ENCODE results near the gene ERBB4.
"Not testable (repeated sequence)": the region's sequence is repeated elsewhere in the genome, so short reads cannot be mapped to it uniquely, and the experiment has no call there.

ERBB4 gene

GRCh38 chr2:211611061-211611518 is 927.5 kb downstream of the ERBB4 start:
- no peak for DNase-seq (ENCODE audit: low read depth in 2 of 2)

DNA sequence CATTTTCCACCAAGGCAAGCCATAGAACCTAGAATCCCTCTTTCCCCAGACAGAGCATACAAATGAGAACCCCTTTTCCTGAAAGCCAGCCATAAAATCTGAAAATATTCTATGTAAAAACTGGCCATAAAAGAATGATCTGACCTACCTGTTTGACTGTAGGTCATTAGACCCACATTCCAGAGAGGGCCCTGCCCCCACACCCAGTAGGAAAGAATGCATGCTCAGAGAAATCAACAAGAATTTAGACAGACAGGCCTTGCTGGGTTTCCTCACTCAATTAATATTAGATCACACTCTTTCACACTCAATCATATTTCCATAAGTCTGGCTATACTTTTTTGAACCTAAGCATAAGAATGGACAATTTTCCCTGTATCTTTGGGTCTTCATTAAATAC is 929.5 kb downstream of the ERBB4 start:
- DNase-seq (ENCODE audit: low read depth in 2 of 2), result no peak

GRCh38 chr2:211599146-211599545 is 939.5 kb downstream of the ERBB4 start:
- no peak for DNase-seq (ENCODE audit: low read depth in 2 of 2)

- no peak for DNase-seq (ENCODE audit: low read depth in 2 of 2)
These were observed 940.4 kb downstream of the ERBB4 start for GRCh38 chr2:211598238-211598637.

- DNase-seq (ENCODE audit: low read depth in 2 of 2), result not testable (repeated sequence)
These were observed 946.6 kb downstream of the ERBB4 start for GRCh38 chr2:211592006-211592405.

GRCh38 chr2:211591426-211591825 is 947.2 kb downstream of the ERBB4 start:
- DNase-seq (ENCODE audit: low read depth in 2 of 2), result no peak

DNA sequence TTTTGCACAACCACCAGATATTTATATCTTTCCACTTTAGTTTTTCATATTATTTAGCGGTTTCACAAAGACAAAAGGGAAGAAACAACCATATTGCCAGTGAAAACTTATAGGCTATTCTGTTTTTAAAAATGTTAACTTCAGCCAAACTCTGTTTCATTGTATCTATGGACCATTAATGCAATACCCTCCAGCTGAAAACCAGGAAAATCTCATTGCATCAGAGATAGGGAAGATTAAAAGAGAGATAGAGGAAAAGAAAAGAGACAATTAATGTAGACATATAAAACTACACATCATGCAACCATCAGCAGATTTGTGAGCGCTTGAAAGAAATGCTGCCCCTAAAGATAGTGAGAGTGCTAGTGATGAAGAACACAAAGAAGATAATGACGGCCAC is 970.2 kb downstream of the ERBB4 start:
- no peak for DNase-seq (ENCODE audit: low read depth in 2 of 2)

DNA sequence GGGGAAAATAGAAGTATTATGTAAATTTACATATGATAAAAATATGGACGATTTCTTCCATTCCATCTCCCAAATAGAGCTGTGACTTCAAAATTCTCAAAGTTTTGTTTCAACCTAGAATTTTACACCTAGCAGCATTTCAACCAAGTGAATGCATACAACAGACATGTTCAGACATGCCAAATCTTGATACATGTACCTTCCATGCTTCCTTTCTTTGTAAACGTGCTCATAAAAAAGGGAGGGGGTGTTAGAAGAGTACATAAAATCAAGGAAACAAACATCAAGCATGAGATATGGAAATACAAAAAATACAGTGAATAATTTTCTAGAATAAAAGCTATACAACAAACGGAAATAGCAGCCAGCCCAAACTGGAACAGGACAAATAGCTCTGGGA is 974.2 kb downstream of the ERBB4 start:
- no peak for DNase-seq (ENCODE audit: low read depth in 2 of 2)

DNA sequence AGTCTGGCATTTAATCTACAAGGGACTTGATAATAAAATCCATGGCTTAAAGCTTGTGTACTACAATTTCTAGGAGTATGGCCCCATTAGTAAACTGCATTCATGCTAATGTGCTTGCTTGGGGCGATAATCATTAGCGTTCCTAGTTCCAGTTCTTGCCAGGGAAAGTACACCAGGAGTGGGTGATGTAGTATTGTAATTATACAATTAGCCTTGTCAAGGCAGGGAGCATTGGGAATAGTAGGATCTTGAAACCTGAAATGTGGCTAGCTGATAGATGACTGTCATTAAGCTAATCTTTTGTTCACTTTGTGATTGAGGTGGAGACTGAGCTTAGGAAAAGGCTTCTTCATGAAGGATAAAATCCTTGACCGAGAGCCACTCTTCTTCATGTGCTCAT is 993.0 kb downstream of the ERBB4 start:
- no peak for DNase-seq (ENCODE audit: low read depth in 2 of 2)

GRCh38 chr2:211534632-211535031 is 1004.0 kb downstream of the ERBB4 start:
- DNase-seq (ENCODE audit: low read depth in 2 of 2), result no peak

DNA sequence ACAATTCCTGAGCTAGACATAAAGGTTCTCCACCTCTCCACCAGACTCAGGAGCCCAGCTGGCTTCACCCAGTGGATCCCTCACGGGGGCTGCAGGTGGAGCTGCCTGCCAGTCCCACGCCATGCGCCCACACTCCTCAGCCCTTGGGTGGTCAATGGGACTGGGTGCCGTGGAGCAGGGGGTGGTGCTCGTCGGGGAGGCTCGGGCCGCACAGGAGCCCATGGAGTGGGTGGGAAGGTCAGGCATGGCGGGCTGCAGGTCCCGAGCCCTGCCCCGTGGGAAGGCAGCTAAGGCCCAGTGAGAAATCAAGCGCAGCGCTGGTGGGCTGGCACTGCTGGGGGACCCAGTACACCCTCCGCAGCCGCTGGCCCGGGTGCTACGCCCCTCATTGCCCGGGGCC is 1014.4 kb downstream of the ERBB4 start:
- DNase-seq (ENCODE audit: low read depth in 2 of 2), result not testable (repeated sequence)

GRCh38 chr2:211516537-211516936 is 1022.1 kb downstream of the ERBB4 start:
- DNase-seq (ENCODE audit: low read depth in 2 of 2), result no peak

GRCh38 chr2:211514049-211514448 is 1024.6 kb downstream of the ERBB4 start:
- no peak for DNase-seq (ENCODE audit: low read depth in 2 of 2)

- no peak for DNase-seq (ENCODE audit: low read depth in 2 of 2)
These were observed 1025.2 kb downstream of the ERBB4 start for GRCh38 chr2:211513446-211513845.

GRCh38 chr2:211512806-211513205 is 1025.8 kb downstream of the ERBB4 start:
- DNase-seq (ENCODE audit: low read depth in 2 of 2), result no peak

GRCh38 chr2:211503856-211504255 is 1034.7 kb downstream of the ERBB4 start:
- DNase-seq (ENCODE audit: low read depth in 2 of 2), result no peak

- DNase-seq (ENCODE audit: low read depth in 2 of 2), result no peak
These were observed 1035.4 kb downstream of the ERBB4 start for GRCh38 chr2:211503198-211503597.

- DNase-seq (ENCODE audit: low read depth in 2 of 2), result no peak
These were observed 1039.9 kb downstream of the ERBB4 start for GRCh38 chr2:211498551-211499205.

GRCh38 chr2:211495339-211495738 is 1043.3 kb downstream of the ERBB4 start:
- no peak for DNase-seq (ENCODE audit: low read depth in 2 of 2)

- DNase-seq (ENCODE audit: low read depth in 2 of 2), result no peak
These were observed 1044.1 kb downstream of the ERBB4 start for GRCh38 chr2:211494536-211494935.

DNA sequence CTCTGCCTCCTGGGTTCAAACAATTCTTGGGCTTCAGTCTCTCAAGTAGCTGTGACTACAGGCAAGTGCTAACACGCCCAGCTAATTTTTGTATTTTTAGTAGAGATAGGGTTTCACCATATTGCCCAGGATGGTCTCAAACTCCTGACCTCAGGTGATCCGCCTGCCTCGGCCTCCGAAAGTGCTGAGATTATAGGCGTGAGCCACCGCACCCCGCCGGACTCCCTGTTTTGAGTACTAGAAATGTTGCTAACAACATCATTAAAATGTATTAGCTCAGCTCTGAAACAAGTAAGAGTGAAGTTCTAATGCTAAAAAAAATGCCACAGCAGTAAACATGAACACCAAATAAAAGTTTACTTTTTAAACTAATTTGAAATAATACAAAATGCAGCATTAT is 1044.5 kb downstream of the ERBB4 start:
- DNase-seq (ENCODE audit: low read depth in 2 of 2), result no peak

DNA sequence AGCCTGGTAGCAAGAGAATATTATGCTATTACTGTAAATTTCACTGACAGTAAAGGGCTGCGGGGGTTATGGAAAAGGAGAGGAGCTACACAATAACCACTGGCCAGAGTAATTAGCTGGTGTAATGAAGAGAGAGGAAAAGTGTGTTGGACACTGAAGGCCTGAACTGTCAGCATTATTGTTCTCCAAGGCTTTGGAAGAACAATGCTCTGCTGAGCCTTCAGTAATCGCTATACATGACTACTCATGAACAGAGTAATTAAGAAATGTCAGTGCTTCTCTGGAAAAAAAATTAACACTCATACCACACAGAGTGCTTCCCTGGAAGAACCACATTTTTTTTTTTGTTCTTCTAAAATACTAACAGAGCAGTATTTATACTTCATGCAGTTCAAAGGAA is 1050.9 kb downstream of the ERBB4 start:
- no peak for DNase-seq (ENCODE audit: low read depth in 2 of 2)

DNA sequence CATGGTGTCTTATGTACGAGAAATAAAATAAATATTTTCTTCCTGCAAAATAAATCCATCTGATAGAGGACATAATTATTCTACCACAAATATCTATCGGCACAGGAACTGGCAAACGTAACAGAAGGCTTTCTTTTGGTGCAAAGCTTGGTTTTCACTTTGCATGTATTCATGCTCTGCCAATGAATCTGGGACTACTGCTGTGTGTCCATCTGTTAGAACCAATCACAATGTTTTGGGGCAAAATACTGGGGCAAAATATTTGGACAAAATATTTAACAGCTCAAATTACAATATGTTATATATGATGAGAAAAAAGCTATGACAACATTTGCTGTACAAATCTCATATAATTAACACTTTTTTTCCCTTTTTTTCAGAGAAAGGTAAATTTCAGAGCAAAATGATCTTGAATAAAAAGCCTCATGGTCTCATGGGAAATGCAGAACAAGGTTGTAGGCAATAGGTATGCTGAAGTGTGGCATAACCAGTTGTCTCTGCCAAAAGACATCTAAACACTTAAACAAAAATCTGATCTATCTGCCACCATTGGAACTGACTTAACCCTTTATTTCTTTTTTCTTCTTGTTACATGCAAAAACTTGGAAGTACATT is 1059.0 kb downstream of the ERBB4 start:
- no peak for DNase-seq (ENCODE audit: low read depth in 2 of 2)
